Measurements from ENCODE around the gene HOXA9. TPM values are rescaled to one million over a fixed set of nuclear protein-coding genes. Genes with fewer than 3 reads are reported as not detected.
A peak's percentile ranks its signal among the peaks of the same experiment; 100 is the strongest.

HOXA9 gene
- total RNA-seq, 4 donors from 2014 or later: 25.7 to 71.2 (median 46.1) TPM

DNA sequence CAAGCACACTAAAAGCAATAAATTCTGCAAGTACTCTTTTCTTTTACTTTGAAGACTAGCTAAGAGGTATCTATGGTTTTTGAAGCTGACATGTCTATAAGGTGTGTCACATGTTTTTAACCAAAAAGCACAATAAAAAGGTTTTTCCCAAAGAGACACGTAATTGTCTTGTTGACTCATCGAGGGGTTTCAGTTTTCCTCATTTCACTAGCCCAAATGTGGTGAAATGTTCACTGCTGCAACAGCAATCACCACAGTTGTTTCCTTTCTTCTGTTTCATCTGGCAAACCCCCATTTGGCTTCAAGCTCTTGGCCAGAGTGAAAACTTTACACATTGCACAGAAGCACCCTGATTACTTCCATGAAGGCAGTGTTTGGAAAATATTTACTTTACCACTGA lies 30.9 kb downstream of the HOXA9 start:
- Histone ChIP-seq H3K27ac (peak overlapping the region in 3 of 4 donors; percentile 40 to 96 (median 67)), H3K9me3 (no peaks in the 10 kb centered on the region), H3K36me3 (no peaks in the 10 kb centered on the region), H3K27me3 (no peaks in the 10 kb centered on the region), H3K4me1 (peaks cover 0 to 65% (median 6%) of the 10 kb centered on the region in 4 donors), H3K4me3 (no peak overlapping the region)
- no peak for TF ChIP-seq POLR2A (IDR thresholded peaks at IDR 0.05)
- peak in 1 of 3 donors; percentile 14 for DNase-seq

DNA sequence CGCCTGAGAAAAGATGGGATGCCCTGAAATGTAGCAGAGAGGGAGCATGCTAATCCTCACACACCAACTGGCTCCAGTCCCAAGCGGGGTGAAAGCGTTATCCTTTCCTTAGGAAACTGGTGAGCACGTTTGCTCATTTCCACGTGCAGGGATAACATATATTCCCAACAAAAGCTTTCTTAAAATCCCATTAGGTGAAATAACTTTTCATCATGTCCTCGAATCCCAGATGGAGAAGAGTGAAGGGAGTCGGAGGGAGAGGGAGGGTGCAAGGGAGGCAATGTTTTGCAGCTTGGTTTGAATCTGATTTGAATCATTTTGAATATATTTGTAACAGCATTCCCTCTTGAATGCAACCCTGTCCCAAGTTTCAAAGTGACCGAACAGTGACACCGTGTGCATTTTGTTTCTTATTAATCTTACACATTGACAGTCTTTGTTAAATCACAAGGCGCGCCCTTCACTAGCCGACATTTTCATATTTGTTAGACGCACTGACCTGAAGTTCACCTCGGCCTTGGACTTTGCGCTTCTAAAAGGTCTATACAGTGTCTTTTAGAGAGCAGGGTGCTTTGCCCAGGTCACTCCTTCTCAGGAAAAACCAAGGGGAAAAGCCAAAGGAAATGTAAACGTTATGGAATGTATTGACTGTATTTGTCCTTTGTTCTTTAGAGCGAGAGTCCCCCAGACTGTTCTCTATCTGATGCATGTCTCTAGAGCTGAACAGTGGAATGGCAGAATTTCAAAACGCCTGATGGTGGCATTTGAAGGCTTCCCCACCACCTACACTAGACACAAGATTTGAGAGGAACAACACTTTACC lies 31.7 kb downstream of the HOXA9 start:
- peak overlapping the region in 3 of 4 donors; percentile 40 to 96 (median 67) for H3K27ac ChIP-seq
- DNase-seq: peak; percentile 12 to 71 (median 53)
- peaks cover 0 to 65% (median 8%) of the 10 kb centered on the region in 4 donors for H3K4me1 ChIP-seq
- H3K36me3 ChIP-seq: no peaks in the 10 kb centered on the region
- no peaks in the 10 kb centered on the region for H3K9me3 ChIP-seq
- H3K4me3 ChIP-seq: no peak overlapping the region
- no peaks in the 10 kb centered on the region for H3K27me3 ChIP-seq
- no peak for TF ChIP-seq POLR2A (IDR thresholded peaks at IDR 0.05)
- TF ChIP-seq, protein P1, sequence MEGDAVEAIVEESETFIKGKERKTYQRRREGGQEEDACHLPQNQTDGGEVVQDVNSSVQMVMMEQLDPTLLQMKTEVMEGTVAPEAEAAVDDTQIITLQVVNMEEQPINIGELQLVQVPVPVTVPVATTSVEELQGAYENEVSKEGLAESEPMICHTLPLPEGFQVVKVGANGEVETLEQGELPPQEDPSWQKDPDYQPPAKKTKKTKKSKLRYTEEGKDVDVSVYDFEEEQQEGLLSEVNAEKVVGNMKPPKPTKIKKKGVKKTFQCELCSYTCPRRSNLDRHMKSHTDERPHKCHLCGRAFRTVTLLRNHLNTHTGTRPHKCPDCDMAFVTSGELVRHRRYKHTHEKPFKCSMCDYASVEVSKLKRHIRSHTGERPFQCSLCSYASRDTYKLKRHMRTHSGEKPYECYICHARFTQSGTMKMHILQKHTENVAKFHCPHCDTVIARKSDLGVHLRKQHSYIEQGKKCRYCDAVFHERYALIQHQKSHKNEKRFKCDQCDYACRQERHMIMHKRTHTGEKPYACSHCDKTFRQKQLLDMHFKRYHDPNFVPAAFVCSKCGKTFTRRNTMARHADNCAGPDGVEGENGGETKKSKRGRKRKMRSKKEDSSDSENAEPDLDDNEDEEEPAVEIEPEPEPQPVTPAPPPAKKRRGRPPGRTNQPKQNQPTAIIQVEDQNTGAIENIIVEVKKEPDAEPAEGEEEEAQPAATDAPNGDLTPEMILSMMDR (IDR thresholded peaks at IDR 0.05): no peak

DNA sequence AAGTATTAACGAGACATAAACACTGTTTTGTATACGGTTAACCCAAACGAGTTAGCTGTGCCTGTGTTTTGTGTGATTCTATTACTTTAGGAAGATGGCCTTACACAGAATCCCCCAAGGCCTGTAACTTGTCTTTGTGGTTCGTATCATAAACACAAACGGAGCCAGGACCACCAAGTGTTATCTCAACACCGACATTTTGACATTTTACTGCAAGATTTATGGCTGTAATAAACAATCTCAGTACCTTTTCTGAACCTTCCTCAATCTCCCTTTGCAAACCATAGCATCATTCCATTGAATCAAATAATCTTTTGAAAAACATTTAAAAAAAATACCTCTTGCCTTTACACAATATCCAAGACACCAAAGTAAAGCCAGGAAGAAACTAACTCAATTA lies 32.4 kb downstream of the HOXA9 start:
- Histone ChIP-seq H3K36me3 (no peaks in the 10 kb centered on the region), H3K27ac (peak overlapping the region in 2 of 4 donors; percentile 17 to 96), H3K4me1 (peaks cover 0 to 66% (median 8%) of the 10 kb centered on the region in 4 donors), H3K9me3 (no peaks in the 10 kb centered on the region), H3K4me3 (no peak overlapping the region), H3K27me3 (no peaks in the 10 kb centered on the region)
- TF ChIP-seq, protein P1 (IDR thresholded peaks at IDR 0.05): no peak
- TF ChIP-seq POLR2A (IDR thresholded peaks at IDR 0.05): no peak
- DNase-seq: no peak

DNA sequence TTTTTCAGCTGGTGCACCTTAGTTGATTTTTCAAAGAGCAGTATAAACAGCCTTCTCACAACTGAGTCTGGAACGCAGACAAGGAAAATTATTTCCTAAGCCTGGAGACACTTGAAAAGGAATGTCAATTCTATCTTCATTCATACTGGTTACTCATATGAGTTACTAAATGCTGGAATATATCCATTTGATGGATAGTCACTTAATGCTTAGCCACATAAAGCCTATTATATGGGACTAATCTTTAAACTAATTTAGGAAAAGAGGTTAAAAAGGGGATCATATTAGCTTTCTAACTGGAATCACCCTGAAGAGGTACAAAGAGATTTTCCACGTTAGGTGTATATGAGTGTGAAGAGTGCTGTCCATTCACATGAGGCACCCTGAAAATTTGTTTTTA lies 33.1 kb downstream of the HOXA9 start:
- H3K4me1 ChIP-seq: peaks cover 0 to 67% (median 8%) of the 10 kb centered on the region in 4 donors
- no peak overlapping the region for H3K4me3 ChIP-seq
- no peak for TF ChIP-seq POLR2A (IDR thresholded peaks at IDR 0.05)
- H3K27ac ChIP-seq: peak overlapping the region in 2 of 4 donors; percentile 93 to 96
- H3K36me3 ChIP-seq: no peaks in the 10 kb centered on the region
- DNase-seq: no peak
- no peaks in the 10 kb centered on the region for H3K27me3 ChIP-seq
- no peaks in the 10 kb centered on the region for H3K9me3 ChIP-seq

DNA sequence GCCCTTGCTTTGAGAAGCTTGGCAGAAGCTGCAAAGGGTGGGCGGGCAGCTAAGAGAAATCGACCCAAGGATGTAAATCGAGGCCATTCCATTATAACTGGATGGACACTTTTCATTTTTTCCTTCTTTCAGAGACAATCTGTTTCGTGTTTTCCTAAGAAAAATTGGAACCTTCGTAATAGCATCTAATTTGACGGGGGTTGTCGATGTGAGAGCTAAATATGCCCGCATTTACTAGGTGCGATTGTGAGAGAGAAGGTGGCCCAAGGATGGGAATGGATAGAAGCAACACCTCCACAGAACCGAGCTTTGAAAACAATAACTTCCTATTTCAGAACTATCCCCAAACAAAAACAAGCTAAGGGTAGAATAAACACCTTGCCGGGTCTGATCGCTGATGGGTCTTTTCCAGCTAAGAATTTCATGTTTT lies 33.9 kb downstream of the HOXA9 start:
- Histone ChIP-seq H3K27ac (peak overlapping the region; percentile 81 to 93 (median 89)), H3K36me3 (no peaks in the 10 kb centered on the region), H3K9me3 (no peaks in the 10 kb centered on the region), H3K4me1 (peaks cover 0 to 68% (median 6%) of the 10 kb centered on the region in 4 donors), H3K4me3 (peak overlapping the region; percentile 57 to 82 (median 70)), H3K27me3 (no peaks in the 10 kb centered on the region)
- no peak for TF ChIP-seq POLR2A (IDR thresholded peaks at IDR 0.05)
- TF ChIP-seq, protein P1 (IDR thresholded peaks at IDR 0.05): no peak
- no peak for DNase-seq

DNA sequence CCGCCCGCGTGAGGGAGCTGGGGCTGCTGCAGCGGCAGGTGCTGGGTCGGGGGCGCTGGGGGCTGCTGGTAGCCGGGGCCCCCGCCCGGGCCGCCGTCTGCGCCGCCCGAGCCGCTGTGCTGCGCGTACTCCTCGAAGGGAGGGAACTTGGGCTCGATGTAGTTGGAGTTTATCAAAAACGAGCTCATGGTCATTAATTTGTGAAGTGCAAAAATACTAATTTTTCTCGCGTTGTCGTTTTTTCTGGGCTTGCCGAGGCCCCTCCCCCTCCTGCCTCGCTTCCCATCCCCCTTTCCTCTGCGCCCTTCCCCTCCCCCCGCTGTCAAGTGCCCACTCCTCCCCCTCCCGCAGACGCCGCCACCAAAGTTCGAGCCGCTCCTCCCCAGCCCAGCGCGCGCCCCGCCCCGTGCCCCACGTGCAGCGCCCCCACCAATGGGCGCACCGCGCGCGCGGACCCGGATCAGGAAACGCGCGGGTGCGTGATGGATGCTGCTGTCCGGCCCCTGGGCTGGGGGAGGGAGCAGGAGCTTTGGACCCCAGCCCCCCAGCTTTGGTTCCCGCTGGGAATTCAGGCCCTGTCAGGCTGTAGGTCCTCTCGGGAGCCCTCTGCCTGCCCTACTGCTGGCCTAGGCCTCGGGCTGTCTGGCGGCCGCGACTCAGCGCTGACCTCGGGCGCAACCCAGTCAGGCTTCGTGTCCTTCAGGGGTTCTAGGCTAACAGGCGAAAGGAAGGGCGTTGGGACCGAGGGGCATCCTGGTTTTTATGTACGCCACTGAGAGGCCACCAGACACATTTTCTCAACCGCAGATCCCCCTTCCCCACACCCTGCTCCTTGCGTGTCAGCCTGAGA lies 34.6 kb downstream of the HOXA9 start, which contains the start of gene HOXA4:
Gene HOXA4, minus strand, starts transcription at position 218 of the 850 bp plus-strand sequence. Its CDS starts 24 bp downstream, at position 194.
- no peaks in the 10 kb centered on the region for H3K9me3 ChIP-seq
- H3K36me3 ChIP-seq: no peaks in the 10 kb centered on the region
- peak within 1 kb of the TSS; percentile 57 to 82 (median 70) for H3K4me3 ChIP-seq
- H3K27ac ChIP-seq: peak within 1 kb of the TSS; percentile 81 to 93 (median 89)
- peak; percentile 73 to 80 for TF ChIP-seq POLR2A (IDR thresholded peaks at IDR 0.05)
- TF ChIP-seq, protein P1 (IDR thresholded peaks at IDR 0.05): no peak
- H3K4me1 ChIP-seq: peaks cover 0 to 69% (median 6%) of the 10 kb centered on the region in 4 donors
- peak; percentile 85 to 95 (median 94) for DNase-seq
- H3K27me3 ChIP-seq: no peaks in the 10 kb centered on the region

Data from Peyer's patch (tissue), 4 donors.